ENCODE results near the gene ROBO3. TPM values are rescaled to one million over a fixed set of nuclear protein-coding genes. Genes with fewer than 3 reads are reported as not detected.

ROBO3 gene
- total RNA-seq, 1 donor from 2014 or later, result 27.4 TPM

- no peak for DNase-seq (ENCODE audit: low spot score)
Measured at GRCh38 chr11:124842305-124842704, 22.9 kb upstream of the ROBO3 start.

- DNase-seq (ENCODE audit: low spot score), result no peak
Measured at GRCh38 chr11:124843616-124843910, 21.7 kb upstream of the ROBO3 start.

- no peak for DNase-seq (ENCODE audit: low spot score)
Measured at GRCh38 chr11:124844664-124845079, 20.6 kb upstream of the ROBO3 start.

- no peak for DNase-seq (ENCODE audit: low spot score)
Measured at GRCh38 chr11:124846070-124846673, 19.1 kb upstream of the ROBO3 start.

- DNase-seq (ENCODE audit: low spot score), result no peak
Measured at GRCh38 chr11:124859171-124859570, 6.1 kb upstream of the ROBO3 start.

- no peak for DNase-seq (ENCODE audit: low spot score)
Measured at GRCh38 chr11:124861670-124862069, 3.6 kb upstream of the ROBO3 start.

GRCh38 chr11:124863137-124863825 lies 2.0 kb upstream of the ROBO3 start:
- DNase-seq (ENCODE audit: low spot score), result no peak

GRCh38 chr11:124863826-124864165 lies 1.4 kb upstream of the ROBO3 start:
- no peak for DNase-seq (ENCODE audit: low spot score)

- no peak for DNase-seq (ENCODE audit: low spot score)
Measured at GRCh38 chr11:124864176-124864891, 898 bp upstream of the ROBO3 start.

- DNase-seq (ENCODE audit: low spot score), result no peak
Measured at GRCh38 chr11:124864892-124865180, 396 bp upstream of the ROBO3 start.

- no peak for DNase-seq (ENCODE audit: low spot score)
Measured at GRCh38 chr11:124865902-124866851, 945 bp downstream of the ROBO3 start.

- no peak for DNase-seq (ENCODE audit: low spot score)
Measured at GRCh38 chr11:124867700-124868099, 2.5 kb downstream of the ROBO3 start.

GRCh38 chr11:124868331-124869274 lies 3.4 kb downstream of the ROBO3 start:
- no peak for DNase-seq (ENCODE audit: low spot score)

GRCh38 chr11:124869331-124869730 lies 4.1 kb downstream of the ROBO3 start:
- DNase-seq (ENCODE audit: low spot score), result no peak

GRCh38 chr11:124869856-124870387 lies 4.7 kb downstream of the ROBO3 start:
- no peak for DNase-seq (ENCODE audit: low spot score)

- no peak for DNase-seq (ENCODE audit: low spot score)
Measured at GRCh38 chr11:124870430-124870829, 5.2 kb downstream of the ROBO3 start.

GRCh38 chr11:124872280-124872679 lies 7.0 kb downstream of the ROBO3 start:
- DNase-seq (ENCODE audit: low spot score), result no peak

GRCh38 chr11:124872741-124873140 lies 7.5 kb downstream of the ROBO3 start:
- no peak for DNase-seq (ENCODE audit: low spot score)

- no peak for DNase-seq (ENCODE audit: low spot score)
Measured at GRCh38 chr11:124873951-124874350, 8.7 kb downstream of the ROBO3 start.

- DNase-seq (ENCODE audit: low spot score), result no peak
Measured at GRCh38 chr11:124874571-124875255, 9.5 kb downstream of the ROBO3 start.

Data from ureter (tissue), 1 donor.